Measurements from ENCODE around the gene STAB1.

GRCh38 chr3:52504977-52505376 lies 9.8 kb downstream of the STAB1 start:
- no peak for TF ChIP-seq POLR2AphosphoS5 (IDR thresholded peaks at IDR 0.05; ENCODE audit: borderline replicate concordance, low read depth, low read length)
- TF ChIP-seq EZH2 (IDR thresholded peaks at IDR 0.05): no peak
- no peak for TF ChIP-seq FOXP2 (optimal IDR thresholded peaks at IDR 0.05; ENCODE audit: control extremely low read depth, extremely low read length, insufficient read depth)

Data from SK-N-MC (cell line).